ENCODE results near the gene DEFB132.

DNA sequence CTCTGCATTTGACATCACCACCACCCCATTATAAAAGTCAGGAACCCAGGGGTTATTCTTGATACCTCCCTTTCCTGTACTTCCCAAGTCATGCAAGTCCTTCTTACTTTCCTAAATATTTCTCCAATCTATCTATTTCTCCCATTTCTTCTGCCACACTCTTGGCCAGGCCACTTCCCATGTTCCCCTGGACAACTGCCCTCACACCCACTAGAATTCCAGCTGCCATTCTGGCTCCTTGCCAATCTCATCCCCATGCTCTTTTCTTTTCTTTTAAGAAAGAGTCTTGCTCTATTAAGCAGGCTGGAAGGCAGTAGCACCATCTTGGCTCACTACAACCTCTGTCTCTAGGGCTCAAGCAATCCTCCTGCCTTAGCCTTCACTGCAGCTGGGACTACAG, 15.2 kb downstream of the DEFB132 start:
- TF ChIP-seq, protein P1, sequence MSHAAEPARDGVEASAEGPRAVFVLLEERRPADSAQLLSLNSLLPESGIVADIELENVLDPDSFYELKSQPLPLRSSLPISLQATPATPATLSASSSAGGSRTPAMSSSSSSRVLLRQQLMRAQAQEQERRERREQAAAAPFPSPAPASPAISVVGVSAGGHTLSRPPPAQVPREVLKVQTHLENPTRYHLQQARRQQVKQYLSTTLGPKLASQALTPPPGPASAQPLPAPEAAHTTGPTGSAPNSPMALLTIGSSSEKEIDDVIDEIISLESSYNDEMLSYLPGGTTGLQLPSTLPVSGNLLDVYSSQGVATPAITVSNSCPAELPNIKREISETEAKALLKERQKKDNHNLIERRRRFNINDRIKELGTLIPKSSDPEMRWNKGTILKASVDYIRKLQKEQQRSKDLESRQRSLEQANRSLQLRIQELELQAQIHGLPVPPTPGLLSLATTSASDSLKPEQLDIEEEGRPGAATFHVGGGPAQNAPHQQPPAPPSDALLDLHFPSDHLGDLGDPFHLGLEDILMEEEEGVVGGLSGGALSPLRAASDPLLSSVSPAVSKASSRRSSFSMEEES (CRISPR knock-in tag; IDR thresholded peaks at IDR 0.05), result no peak
- TF ChIP-seq, protein P2, sequence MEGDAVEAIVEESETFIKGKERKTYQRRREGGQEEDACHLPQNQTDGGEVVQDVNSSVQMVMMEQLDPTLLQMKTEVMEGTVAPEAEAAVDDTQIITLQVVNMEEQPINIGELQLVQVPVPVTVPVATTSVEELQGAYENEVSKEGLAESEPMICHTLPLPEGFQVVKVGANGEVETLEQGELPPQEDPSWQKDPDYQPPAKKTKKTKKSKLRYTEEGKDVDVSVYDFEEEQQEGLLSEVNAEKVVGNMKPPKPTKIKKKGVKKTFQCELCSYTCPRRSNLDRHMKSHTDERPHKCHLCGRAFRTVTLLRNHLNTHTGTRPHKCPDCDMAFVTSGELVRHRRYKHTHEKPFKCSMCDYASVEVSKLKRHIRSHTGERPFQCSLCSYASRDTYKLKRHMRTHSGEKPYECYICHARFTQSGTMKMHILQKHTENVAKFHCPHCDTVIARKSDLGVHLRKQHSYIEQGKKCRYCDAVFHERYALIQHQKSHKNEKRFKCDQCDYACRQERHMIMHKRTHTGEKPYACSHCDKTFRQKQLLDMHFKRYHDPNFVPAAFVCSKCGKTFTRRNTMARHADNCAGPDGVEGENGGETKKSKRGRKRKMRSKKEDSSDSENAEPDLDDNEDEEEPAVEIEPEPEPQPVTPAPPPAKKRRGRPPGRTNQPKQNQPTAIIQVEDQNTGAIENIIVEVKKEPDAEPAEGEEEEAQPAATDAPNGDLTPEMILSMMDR (IDR thresholded peaks at IDR 0.05 in 2 of 3, conservative IDR thresholded peaks at IDR 0.05 in 1 of 3; ENCODE audit: insufficient read depth in 2 of 3, low read depth in 1 of 3, low read length in 3 of 3), result no peak
- TF ChIP-seq, protein P3, sequence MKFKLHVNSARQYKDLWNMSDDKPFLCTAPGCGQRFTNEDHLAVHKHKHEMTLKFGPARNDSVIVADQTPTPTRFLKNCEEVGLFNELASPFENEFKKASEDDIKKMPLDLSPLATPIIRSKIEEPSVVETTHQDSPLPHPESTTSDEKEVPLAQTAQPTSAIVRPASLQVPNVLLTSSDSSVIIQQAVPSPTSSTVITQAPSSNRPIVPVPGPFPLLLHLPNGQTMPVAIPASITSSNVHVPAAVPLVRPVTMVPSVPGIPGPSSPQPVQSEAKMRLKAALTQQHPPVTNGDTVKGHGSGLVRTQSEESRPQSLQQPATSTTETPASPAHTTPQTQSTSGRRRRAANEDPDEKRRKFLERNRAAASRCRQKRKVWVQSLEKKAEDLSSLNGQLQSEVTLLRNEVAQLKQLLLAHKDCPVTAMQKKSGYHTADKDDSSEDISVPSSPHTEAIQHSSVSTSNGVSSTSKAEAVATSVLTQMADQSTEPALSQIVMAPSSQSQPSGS (CRISPR knock-in tag; IDR thresholded peaks at IDR 0.05), result no peak
- no peak for TF ChIP-seq ELF1 (tag; IDR thresholded peaks at IDR 0.05)
- TF ChIP-seq, protein P4, sequence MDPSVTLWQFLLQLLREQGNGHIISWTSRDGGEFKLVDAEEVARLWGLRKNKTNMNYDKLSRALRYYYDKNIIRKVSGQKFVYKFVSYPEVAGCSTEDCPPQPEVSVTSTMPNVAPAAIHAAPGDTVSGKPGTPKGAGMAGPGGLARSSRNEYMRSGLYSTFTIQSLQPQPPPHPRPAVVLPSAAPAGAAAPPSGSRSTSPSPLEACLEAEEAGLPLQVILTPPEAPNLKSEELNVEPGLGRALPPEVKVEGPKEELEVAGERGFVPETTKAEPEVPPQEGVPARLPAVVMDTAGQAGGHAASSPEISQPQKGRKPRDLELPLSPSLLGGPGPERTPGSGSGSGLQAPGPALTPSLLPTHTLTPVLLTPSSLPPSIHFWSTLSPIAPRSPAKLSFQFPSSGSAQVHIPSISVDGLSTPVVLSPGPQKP (CRISPR knock-in tag; IDR thresholded peaks at IDR 0.05), result no peak
- TF ChIP-seq SIN3A (IDR thresholded peaks at IDR 0.05; ENCODE audit: borderline replicate concordance in 2 of 2, control insufficient read depth in 1 of 2, low read depth in 2 of 2, low read length in 2 of 2), result no peak
- TF ChIP-seq, protein P5, sequence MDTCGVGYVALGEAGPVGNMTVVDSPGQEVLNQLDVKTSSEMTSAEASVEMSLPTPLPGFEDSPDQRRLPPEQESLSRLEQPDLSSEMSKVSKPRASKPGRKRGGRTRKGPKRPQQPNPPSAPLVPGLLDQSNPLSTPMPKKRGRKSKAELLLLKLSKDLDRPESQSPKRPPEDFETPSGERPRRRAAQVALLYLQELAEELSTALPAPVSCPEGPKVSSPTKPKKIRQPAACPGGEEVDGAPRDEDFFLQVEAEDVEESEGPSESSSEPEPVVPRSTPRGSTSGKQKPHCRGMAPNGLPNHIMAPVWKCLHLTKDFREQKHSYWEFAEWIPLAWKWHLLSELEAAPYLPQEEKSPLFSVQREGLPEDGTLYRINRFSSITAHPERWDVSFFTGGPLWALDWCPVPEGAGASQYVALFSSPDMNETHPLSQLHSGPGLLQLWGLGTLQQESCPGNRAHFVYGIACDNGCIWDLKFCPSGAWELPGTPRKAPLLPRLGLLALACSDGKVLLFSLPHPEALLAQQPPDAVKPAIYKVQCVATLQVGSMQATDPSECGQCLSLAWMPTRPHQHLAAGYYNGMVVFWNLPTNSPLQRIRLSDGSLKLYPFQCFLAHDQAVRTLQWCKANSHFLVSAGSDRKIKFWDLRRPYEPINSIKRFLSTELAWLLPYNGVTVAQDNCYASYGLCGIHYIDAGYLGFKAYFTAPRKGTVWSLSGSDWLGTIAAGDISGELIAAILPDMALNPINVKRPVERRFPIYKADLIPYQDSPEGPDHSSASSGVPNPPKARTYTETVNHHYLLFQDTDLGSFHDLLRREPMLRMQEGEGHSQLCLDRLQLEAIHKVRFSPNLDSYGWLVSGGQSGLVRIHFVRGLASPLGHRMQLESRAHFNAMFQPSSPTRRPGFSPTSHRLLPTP (IDR thresholded peaks at IDR 0.05; ENCODE audit: borderline replicate concordance, extremely low read depth, insufficient read length), result no peak
- TF ChIP-seq MAFG (tag; conservative IDR thresholded peaks at IDR 0.05), result no peak
- no peak for TF ChIP-seq ATF7 (IDR thresholded peaks at IDR 0.05)
- no peak for TF ChIP-seq HDAC6 (IDR thresholded peaks at IDR 0.05; ENCODE audit: low read depth, low read length)
- TF ChIP-seq HDAC3 (IDR thresholded peaks at IDR 0.05; ENCODE audit: borderline replicate concordance, partially characterized antibody), result no peak
- no peak for TF ChIP-seq TCF7 (IDR thresholded peaks at IDR 0.05; ENCODE audit: borderline replicate concordance)
- TF ChIP-seq ZNF274 (IDR thresholded peaks at IDR 0.05; ENCODE audit: borderline replicate concordance, low read depth, low read length), result no peak
- no peak for TF ChIP-seq HDGF (IDR thresholded peaks at IDR 0.05)
